COLO668 (cell line): ENCODE results near the gene XAB2.

Experiments
- DNase-seq: peaks from one replicate; lab custom pipeline; 2025; ENCODE audit not compliant: unreplicated experiment; lab: John Stamatoyannopoulos, UW

The XAB2 gene

DNA sequence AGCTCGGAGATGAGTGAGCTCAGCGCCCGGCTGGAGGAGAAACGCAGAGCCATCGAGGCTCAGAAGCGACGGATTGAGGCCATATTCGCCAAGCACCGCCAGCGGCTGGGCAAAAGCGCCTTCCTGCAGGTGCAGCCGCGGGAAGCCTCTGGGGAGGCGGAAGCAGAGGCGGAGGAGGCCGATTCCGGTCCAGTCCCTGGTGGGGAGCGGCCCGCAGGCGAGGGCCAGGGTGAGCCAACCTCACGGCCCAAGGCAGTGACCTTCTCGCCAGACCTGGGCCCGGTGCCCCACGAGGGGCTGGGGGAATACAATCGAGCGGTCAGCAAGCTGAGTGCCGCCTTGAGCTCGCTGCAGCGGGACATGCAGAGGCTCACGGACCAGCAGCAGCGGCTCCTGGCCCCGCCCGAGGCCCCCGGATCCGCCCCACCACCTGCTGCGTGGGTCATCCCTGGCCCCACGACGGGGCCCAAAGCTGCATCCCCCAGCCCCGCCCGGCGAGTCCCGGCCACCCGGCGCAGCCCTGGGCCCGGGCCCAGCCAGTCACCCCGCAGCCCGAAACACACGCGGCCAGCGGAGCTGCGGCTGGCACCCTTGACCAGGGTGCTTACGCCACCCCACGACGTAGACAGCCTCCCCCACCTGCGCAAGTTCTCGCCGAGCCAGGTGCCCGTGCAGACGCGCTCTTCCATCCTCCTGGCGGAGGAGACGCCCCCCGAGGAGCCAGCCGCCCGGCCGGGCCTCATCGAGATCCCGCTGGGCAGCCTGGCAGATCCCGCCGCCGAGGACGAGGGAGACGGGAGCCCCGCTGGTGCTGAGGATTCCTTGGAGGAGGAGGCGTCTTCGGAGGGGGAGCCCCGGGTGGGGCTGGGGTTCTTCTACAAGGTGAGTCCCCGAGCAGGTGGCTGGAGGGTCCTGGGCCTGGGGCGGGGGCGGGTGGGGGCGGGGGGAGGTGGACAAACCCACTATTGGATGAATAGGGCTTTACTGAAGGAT is 16.8 kb downstream of the XAB2 start:
- no peak for DNase-seq

GRCh38 chr19:7611541-7612279 is 17.6 kb downstream of the XAB2 start:
- no peak for DNase-seq

GRCh38 chr19:7610491-7611240 is 18.7 kb downstream of the XAB2 start:
- DNase-seq: no peak

DNA sequence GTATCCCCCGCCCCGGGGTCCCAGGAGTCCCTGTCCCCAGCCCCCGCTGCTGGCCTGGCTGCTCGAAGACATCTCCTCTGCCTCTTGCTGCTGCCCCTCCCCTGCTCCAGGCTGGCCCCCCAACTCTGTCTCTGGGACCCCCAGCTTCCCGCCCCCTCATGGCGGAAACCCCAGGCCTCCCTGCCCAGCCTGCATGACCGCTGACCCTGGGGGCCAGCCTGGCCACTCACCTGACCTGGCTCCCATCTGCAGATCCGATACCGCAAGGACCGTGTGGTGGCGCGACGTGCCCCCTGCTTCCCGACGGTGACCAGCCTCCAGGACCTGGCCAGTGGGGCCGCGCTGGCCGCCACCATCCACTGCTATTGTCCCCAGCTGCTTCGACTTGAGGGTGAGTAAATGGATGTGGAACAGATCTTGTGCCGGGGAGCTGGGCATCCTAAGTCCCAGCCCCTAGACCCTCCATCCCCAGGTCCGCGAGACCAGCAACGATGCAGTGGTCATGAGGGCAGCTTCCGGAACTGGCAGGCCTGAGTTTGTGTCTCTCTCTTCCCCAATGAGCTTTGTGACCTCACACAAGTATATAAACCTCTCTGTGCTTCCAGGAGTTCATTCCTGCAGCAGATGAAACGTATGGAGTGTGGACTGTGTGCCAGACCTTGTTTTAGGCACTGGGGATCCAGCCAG is 21.3 kb downstream of the XAB2 start:
- DNase-seq: no peak

DNA sequence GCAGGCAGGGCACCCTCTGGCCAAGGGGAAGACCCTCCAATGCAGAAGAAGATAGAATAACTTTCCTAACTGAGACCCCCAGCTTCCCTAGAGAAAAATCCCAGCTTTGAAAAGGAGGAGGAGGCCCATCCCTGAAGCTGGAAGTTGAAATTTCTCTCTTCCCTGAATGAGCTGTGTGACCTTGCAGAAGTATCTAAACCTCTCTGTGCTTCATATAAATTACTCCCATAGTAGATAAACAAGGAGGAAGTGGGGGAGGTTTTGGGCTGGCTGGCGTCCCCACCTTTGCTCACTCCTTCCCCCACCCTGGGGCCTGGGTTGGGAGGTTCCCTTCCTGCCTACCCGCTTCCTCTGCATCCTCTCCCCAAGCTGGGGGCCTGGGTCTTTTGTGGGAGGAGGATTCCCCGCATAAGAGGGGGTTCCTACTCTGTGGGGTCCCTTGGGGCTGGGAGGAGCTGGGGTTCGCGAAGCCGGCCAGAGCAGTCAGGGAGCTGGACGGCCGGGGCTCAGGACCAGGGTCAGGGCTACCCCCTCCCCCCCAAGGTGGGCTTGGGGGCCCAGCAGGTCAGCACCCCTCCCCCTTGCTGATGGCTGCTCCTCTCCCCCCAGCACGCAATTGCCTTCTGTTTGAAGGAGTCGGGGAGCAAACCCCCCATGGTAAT is 22.0 kb downstream of the XAB2 start:
- no peak for DNase-seq

DNA sequence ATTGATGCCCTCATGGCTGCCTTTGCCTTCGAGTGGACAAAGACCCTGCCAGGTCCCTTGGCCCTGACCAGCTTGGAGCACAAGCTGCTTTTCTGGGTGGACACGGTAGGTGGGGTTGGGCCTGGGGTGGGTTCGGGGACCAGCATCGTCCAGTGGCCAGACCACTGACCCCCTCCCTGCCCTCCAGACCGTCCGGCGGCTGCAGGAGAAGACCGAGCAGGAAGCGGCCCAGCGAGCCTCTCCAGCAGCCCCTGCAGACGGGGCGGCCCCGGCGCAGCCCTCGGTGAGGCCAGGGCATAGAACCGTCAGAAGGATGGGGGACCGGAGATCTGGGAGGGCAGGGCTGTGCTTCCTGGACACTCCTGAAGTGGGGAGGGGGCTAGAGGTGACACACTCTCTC is 23.1 kb downstream of the XAB2 start:
- DNase-seq: no peak

- peak; percentile 35 for DNase-seq
These were observed 23.7 kb downstream of the XAB2 start for GRCh38 chr19:7605490-7606222.

- no peak for DNase-seq
These were observed 25.4 kb downstream of the XAB2 start for GRCh38 chr19:7603919-7604318.

GRCh38 chr19:7602935-7603497 is 26.3 kb downstream of the XAB2 start:
- DNase-seq: no peak

DNA sequence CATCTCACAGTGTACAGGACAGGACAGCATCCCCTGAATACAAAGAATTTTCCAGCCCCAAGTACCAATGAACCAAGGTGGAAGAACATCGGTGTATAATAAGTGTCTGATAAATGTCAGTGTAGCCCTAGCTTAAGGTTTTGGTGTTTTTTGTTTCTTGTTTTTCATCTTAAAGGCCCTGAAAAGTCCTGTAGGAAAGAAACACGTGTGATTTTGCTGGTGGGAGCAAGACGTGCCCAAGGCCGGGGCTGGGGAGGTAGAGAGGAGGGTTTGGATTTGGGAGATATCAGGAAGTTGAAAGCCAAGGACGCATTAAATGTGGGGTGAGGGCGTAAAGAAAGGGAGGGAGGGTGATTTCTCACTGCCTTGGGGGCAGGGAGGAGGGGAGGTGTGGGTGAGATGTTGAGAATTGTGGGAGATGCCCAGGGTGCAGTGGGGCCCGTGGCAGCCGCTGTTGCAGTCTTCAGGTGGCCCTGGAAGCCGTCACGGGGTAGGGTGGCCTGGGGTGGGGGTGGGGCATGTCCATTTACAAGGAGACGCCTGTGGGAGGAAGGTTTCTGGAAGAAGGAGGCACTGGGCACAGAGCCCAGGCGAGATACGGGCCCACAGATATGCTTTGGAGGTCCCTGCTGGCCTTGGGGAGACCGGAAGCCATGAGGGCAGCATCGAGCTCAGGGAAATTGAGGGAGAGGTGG is 27.0 kb downstream of the XAB2 start:
- DNase-seq: no peak

GRCh38 chr19:7600721-7601120 is 28.6 kb downstream of the XAB2 start:
- no peak for DNase-seq

DNA sequence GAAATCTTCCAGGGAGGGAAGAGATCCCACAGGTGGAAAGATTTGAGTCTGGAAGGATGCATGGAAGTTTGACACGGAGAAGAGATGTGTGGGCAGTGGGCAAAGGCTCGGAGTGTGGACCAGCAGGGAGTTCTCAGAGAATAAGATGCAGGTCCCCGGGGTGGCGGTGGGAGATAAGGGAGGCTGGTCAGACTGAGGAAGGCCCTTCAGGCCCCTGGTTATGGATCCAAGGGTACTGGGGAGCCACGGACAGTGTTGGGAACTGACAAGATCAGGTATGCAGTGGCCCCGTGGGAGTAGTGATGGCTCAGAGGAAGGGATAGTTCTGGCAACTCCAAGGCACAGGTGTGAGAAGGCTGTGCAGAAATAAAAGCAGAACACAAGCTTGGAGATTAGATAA is 31.2 kb downstream of the XAB2 start:
- no peak for DNase-seq

GRCh38 chr19:7597689-7598088 is 31.7 kb downstream of the XAB2 start:
- DNase-seq: no peak

DNA sequence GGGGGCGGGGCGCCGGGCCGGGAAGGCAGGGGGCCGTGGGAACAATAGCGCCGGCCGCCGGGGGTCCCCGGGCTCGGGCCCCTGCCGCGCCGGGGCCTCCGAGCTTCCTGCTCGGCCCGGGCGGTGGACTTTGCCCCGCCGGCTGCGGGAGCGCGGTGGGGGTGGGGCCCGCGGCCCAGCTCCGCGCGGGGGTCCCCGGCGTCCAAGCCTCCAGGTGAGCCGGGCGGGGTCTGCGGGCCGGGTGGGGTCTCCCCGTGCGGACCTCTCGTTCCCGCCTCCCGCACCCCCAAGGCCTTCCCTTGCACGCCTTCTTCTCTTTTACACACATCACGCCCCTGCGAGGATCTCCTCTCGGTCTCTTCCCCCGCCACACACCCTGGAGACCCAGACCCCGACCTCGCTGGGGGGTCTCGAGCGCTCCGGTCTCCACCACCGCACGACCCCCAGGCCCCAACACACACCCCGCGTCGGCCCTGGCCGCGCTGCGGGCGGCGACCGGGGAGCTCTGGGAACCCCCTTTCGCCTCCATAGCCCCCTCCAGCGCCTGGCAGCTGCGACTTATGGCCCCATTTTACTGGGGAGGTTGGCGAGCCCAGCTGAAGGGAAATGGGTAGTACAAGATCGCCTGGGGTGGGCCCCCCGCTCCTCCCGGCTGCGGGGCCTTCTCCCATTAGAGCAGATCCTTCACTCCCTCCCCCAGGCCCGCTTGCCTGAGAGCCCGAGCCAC is 33.0 kb downstream of the XAB2 start:
- peak; percentile 49 for DNase-seq

DNA sequence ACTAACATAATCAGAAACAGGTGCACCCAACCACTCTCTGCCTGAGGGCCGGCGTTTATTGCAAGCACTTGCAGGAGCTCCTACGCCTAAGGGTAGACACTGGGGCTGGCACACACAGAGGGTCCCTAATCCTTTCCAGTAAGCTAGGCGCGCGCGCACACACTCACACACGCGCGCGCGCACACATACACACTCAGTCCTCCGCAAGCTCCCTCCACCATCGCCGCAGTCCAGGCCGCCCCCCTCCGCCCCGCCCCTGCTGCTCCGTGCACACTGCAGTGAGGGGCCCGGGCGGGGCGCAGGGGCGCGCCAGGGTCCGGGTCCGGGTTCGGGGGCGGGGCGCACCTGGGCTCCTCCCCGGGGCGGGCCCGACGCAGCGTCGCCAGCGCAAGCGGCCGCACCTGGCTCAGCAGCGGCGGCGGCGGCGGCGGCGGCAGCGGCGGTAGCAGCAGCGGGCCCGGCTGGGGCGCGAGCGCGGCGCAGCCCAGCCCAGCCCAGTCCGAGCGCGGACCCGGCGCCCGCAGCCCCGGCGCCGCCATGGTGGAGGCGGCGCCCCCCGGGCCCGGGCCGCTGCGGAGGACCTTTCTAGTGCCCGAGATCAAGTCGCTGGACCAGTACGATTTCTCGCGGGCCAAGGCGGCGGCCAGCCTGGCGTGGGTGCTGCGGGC is 33.7 kb downstream of the XAB2 start, which contains the start of gene CAMSAP3:
Gene CAMSAP3 (plus strand): TSS at position 398 of the 668 bp plus-strand sequence. CDS start 140 bp downstream, at position 538.
- peak; percentile 82 for DNase-seq

GRCh38 chr19:7590256-7590655 is 39.1 kb downstream of the XAB2 start:
- no peak for DNase-seq

DNA sequence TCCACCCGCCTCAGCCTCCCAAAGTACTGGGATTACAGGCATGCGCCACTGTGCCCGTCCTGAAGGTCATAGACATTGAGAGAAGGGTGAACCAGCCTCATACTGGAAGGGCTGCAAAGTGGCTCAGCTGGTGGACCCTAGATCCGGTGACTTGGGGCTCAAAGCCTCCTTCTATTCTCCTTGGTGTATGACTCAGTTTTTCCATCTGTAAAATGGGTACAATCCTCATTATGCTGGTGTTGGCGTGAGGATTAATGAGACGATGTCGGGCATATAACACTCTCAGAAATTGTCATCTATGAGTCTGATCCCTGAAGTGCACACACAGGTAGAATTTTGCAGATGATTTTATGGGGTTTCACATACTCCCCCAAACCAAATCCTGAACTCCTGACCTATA is 39.5 kb downstream of the XAB2 start:
- no peak for DNase-seq
